ENCODE data around the gene MEN1.

MEN1 gene

GRCh38 chr11:64800303-64801157 is 9.8 kb downstream of the MEN1 start:
- DNase-seq: no peak

- no peak for DNase-seq
Measured at GRCh38 chr11:64799623-64800302, 10.6 kb downstream of the MEN1 start.

- DNase-seq: no peak
Measured at GRCh38 chr11:64799256-64799622, 11.1 kb downstream of the MEN1 start.

GRCh38 chr11:64796757-64797541 is 13.4 kb downstream of the MEN1 start:
- no peak for DNase-seq

DNA sequence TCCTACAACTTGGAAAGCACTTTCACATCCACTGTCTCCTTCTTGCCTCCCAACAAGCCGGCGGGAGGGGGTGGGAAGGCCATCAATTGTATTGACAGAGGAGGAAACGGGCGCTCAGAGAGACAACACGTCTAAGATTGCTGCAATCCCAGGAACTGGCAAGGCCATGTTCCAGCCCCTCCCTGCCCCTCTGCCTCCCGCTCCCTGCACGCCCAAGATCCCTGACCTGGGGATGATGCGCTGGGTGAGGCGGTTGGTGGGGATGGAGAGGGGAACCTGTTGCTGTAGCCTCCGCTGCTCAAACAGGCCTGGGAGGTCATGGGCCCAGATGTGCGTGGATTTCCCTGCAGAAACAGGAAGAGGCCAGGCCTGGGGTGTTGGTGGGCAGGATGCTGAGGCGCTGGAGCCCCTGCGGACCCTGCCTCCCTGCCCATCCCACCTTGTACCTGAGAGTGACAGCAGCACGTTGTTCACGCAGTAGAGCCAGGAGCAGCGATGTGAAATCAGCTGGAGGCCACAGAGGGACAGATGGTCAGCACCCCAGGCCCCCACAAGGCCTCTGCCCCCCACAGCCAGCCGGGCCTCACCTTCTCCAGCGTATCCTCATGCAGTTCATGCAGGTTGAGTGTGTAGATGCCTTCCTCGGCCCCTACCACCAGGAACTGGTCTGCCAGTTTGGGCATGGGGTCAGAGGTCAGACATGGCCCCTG is 14.1 kb downstream of the MEN1 start:
- DNase-seq: no peak

- DNase-seq: no peak
Measured at GRCh38 chr11:64794526-64794925, 15.8 kb downstream of the MEN1 start.

- no peak for DNase-seq
Measured at GRCh38 chr11:64793271-64794160, 16.8 kb downstream of the MEN1 start.

- no peak for DNase-seq
Measured at GRCh38 chr11:64792482-64792881, 17.9 kb downstream of the MEN1 start.

GRCh38 chr11:64791781-64792291 is 18.5 kb downstream of the MEN1 start:
- no peak for DNase-seq

DNA sequence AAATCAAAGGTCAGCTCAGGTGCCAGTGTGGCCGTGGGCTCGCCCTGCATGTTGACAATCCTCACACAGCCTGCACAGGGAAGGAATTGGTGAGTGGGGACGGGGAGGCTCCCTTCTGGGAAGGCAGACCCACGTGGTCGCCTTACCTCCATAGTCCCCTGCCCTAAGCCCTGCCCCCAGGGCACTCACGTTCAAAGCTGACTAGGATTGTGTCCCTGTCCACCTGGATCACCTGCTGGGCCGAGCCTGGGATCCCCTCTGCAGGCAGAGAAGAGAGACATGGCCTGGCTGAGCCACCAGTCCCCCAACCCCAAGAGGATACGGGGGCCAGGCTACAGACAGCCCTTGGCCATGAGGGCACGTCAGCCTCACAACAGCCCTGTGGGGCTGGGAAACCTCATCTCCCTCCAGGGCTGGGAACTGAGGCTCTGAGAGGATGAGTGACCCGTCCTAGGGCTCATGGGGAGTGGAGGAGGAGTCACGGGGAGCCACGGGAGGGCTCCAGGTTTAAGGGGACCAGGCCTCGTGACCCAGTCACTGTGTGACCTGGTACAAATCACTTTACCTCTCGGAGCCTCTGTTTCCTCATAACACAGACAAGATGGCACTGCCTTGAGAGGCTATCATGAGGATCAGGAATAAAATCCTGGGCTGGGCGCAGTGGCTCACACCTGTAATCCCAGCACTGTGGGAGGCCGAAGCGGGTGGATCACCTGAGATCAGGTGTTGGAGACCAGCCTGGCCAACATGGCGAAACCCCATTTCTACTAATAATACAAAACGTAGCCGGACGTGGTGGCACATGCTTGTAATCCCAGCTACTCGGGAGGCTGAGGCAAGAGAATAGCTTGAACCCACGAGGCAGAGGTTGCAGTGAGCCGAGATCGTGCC is 19.9 kb downstream of the MEN1 start:
- no peak for DNase-seq

- DNase-seq: no peak
Measured at GRCh38 chr11:64789331-64790204, 20.8 kb downstream of the MEN1 start.

DNA sequence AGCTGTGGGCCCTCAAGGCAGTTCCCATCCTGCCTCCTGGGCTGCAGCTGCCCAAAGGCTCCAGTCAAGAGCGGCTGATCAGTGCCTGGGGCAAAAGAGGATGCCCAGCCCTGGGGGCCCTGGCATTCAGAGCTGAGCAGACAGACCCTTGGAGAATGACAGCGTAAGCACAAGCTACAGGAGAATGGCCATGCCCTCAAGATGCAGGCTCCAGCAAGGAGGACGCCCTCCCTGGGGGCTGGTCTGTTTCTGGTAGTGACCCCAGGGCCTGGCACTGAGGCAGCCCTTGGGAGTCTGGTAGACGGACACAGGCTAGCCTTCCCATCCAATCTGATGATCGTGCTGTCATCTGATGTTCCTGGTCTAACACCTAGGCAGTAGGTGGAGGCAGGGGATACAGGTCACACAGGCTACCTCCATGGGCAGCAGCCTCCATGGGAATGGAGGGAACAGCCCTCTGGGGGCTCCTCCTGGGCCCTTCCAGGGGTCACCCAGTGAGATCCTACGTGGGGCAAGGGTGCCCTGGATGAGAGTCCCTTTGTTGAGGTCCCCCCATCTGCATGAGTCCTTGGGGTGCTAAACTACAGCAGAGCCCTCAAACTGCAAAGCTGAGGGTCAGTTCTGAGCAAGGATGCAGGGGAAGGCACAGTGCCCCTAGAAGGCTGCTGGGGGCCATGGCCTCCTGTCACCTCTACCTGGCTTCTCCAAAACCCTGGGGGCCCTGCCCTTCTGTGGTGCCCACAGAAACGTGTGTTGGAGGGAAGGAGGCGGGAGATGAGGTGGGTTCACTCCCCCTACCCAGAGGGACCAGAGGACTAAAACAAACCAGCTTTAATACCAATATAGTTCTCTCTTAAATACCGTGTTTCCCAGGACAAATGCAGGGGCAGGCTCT is 21.8 kb downstream of the MEN1 start:
- DNase-seq: no peak

GRCh38 chr11:64787526-64788320 is 22.6 kb downstream of the MEN1 start:
- peak; percentile 72 for DNase-seq

GRCh38 chr11:64786308-64786707 is 24.0 kb downstream of the MEN1 start:
- DNase-seq: no peak

DNA sequence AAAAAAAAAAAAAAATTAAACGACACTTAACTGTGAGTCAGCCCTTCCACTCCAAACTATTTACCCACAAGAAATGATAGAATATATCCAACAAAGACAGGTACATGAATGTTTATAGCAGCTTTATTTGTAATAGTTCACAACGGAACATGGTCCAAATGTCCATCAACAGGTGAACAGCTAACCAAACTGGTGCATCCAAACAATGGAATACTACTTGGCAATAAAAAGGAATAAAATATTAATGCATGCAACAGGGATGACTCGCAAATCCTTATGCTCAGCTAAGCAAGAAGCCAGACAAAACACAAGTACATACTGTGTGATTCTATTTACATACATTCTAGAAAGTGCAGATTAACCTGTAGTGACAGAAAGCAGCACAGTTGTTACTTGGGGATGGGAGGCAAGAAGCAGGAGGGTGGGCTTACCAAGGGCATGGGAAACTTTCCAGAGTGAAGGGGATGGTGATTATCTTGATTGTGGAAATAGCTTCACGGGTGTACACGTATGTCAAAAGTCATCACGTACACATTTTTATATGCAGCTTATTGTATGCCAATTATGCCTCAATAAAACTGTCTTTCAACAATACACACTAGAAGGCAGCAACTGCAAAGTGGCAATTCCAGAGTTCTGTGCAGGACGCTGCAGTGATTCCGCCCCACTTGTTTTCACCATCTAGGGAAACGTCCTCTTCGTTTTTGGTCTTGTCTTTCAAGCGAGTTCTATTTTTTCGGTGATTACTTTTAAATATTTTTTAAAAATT is 25.4 kb downstream of the MEN1 start:
- no peak for DNase-seq

DNA sequence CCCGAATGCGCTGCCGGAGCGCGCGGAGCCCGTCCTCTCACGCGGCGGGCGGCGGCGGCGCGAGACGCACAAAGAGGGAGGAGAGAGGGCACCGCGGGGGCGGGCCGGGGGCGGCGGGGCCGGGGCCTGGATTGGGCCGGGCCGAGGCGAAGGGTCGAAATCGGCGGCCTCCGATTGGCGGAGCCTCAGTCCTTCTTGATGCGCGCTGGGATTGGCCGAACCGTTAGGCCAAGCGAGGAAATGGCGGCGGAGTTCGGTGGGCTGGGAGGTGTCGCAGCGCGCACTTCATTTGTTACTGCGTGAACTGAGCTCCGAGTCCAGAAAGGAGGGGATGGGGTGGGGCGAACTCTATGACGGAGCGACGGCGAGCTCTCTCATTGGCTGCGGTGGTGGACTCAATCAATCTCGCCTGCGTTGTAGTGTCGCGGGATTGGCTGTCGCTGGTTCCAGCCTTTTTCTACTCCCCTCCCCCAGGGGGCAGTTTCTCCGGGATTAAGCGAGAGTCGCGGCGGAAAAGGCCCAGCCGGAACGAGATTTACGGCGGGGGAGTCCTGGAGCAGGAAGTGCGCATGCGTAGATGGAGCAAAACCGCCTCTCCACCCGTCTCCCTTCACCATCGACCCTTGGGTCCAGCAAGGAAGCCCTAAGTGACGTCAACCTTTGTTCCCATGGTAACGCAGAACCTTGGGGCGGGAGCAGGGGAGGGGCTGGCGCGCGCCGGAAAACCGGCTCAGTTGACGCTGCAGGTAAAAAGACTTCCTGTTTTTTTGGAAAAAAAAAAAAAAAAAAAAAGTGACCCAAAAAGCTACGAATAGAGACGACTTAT is 31.7 kb downstream of the MEN1 start, which contains the start of gene SF1:
Gene SF1 (minus strand): TSS at position 70 of the 826 bp plus-strand sequence. CDS start 150 bp downstream, outside the sequence.
- DNase-seq: peak; percentile 100

Measured in CD4-positive, alpha-beta T cell treated with Interleukin-21 for 1 hour (primary cell).